Panc1 (cell line): ENCODE results near the gene NNMT.

Experiments used
- POLR2AphosphoS5 ChIP-seq: IDR thresholded peaks from 2 replicates; pipeline ENCODE4 v1.6.1; 2012; ENCODE audit warnings: mild to moderate bottlenecking, low read depth, low read length, moderate library complexity
- SIN3A ChIP-seq: IDR thresholded peaks from 2 replicates; pipeline ENCODE4 v1.6.1; 2012; ENCODE audit warnings: low read depth, mild to moderate bottlenecking, low read length, moderate library complexity, borderline replicate concordance; ENCODE audit not compliant: insufficient read depth
- TF ChIP-seq, protein P1 (sequence below): fragments of 450-650 bp; IDR thresholded peaks from 2 replicates; pipeline ENCODE4 v1.5.1; 2017; ENCODE audit warnings: mild to moderate bottlenecking
- TF ChIP-seq, protein P2 (sequence below), 2 experiments: IDR thresholded peaks; 2 replicates each; pipeline ENCODE4 v1.6.1; 2011 to 2012; ENCODE audit warnings: low read depth in 2 of 2, control low read depth in 1 of 2, low read length in 1 of 2, mild to moderate bottlenecking in 1 of 2, moderate library complexity in 1 of 2; ENCODE audit not compliant: insufficient read depth in 1 of 2

DNA sequence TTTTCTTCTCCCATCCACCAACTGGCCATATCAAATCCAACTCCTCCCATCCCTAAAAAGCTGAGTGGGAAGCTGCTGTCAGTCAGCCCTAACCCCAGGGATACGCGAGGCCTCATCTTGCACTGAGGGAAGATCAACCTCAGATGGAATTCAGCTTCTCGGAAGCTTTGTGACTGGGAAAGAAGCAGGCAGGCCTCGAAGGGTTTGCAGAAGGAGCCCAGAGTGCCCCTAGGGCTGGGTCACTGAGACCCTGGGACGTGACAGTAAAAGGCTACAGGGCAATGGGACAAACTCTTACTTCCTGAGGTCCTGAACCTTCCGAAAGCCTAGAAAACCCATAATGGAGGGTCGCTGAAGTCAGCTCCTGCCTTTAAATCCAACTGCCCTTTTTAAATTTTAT, 34.4 kb upstream of the NNMT start:
- TF ChIP-seq, protein P1, sequence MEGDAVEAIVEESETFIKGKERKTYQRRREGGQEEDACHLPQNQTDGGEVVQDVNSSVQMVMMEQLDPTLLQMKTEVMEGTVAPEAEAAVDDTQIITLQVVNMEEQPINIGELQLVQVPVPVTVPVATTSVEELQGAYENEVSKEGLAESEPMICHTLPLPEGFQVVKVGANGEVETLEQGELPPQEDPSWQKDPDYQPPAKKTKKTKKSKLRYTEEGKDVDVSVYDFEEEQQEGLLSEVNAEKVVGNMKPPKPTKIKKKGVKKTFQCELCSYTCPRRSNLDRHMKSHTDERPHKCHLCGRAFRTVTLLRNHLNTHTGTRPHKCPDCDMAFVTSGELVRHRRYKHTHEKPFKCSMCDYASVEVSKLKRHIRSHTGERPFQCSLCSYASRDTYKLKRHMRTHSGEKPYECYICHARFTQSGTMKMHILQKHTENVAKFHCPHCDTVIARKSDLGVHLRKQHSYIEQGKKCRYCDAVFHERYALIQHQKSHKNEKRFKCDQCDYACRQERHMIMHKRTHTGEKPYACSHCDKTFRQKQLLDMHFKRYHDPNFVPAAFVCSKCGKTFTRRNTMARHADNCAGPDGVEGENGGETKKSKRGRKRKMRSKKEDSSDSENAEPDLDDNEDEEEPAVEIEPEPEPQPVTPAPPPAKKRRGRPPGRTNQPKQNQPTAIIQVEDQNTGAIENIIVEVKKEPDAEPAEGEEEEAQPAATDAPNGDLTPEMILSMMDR: no peak
- TF ChIP-seq, protein P2, sequence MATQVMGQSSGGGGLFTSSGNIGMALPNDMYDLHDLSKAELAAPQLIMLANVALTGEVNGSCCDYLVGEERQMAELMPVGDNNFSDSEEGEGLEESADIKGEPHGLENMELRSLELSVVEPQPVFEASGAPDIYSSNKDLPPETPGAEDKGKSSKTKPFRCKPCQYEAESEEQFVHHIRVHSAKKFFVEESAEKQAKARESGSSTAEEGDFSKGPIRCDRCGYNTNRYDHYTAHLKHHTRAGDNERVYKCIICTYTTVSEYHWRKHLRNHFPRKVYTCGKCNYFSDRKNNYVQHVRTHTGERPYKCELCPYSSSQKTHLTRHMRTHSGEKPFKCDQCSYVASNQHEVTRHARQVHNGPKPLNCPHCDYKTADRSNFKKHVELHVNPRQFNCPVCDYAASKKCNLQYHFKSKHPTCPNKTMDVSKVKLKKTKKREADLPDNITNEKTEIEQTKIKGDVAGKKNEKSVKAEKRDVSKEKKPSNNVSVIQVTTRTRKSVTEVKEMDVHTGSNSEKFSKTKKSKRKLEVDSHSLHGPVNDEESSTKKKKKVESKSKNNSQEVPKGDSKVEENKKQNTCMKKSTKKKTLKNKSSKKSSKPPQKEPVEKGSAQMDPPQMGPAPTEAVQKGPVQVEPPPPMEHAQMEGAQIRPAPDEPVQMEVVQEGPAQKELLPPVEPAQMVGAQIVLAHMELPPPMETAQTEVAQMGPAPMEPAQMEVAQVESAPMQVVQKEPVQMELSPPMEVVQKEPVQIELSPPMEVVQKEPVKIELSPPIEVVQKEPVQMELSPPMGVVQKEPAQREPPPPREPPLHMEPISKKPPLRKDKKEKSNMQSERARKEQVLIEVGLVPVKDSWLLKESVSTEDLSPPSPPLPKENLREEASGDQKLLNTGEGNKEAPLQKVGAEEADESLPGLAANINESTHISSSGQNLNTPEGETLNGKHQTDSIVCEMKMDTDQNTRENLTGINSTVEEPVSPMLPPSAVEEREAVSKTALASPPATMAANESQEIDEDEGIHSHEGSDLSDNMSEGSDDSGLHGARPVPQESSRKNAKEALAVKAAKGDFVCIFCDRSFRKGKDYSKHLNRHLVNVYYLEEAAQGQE (IDR thresholded peaks at IDR 0.05; ENCODE audit: insufficient read depth in 1 of 2, low read depth in 2 of 2, low read length in 1 of 2): no peak
- TF ChIP-seq SIN3A: no peak
- no peak for TF ChIP-seq POLR2AphosphoS5
